Measurements from ENCODE around the gene SPDYE6.
"Not testable (repeated sequence)": the region's sequence is repeated elsewhere in the genome, so short reads cannot be mapped to it uniquely, and the experiment has no call there.

SPDYE6 gene

GRCh38 chr7:102304668-102305067 is 51.6 kb downstream of the SPDYE6 start:
- H3K27me3 ChIP-seq (replicated peaks; ENCODE audit: control insufficient read depth, insufficient read depth, low read length) = no peaks in the 10 kb centered on the region
- peaks cover 25% of the 10 kb centered on the region for H3K36me3 ChIP-seq (ENCODE audit: control insufficient read depth, insufficient read depth, low read length)
- no peak for DNase-seq (ENCODE audit: extremely low read depth, insufficient read length)
- TF ChIP-seq, protein P1, sequence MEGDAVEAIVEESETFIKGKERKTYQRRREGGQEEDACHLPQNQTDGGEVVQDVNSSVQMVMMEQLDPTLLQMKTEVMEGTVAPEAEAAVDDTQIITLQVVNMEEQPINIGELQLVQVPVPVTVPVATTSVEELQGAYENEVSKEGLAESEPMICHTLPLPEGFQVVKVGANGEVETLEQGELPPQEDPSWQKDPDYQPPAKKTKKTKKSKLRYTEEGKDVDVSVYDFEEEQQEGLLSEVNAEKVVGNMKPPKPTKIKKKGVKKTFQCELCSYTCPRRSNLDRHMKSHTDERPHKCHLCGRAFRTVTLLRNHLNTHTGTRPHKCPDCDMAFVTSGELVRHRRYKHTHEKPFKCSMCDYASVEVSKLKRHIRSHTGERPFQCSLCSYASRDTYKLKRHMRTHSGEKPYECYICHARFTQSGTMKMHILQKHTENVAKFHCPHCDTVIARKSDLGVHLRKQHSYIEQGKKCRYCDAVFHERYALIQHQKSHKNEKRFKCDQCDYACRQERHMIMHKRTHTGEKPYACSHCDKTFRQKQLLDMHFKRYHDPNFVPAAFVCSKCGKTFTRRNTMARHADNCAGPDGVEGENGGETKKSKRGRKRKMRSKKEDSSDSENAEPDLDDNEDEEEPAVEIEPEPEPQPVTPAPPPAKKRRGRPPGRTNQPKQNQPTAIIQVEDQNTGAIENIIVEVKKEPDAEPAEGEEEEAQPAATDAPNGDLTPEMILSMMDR (IDR thresholded peaks at IDR 0.05; ENCODE audit: insufficient read depth, low read length, poor library complexity, severe bottlenecking) = no peak
- no peak overlapping the region for H3K4me3 ChIP-seq (replicated peaks; ENCODE audit: low read depth, low read length)

DNA sequence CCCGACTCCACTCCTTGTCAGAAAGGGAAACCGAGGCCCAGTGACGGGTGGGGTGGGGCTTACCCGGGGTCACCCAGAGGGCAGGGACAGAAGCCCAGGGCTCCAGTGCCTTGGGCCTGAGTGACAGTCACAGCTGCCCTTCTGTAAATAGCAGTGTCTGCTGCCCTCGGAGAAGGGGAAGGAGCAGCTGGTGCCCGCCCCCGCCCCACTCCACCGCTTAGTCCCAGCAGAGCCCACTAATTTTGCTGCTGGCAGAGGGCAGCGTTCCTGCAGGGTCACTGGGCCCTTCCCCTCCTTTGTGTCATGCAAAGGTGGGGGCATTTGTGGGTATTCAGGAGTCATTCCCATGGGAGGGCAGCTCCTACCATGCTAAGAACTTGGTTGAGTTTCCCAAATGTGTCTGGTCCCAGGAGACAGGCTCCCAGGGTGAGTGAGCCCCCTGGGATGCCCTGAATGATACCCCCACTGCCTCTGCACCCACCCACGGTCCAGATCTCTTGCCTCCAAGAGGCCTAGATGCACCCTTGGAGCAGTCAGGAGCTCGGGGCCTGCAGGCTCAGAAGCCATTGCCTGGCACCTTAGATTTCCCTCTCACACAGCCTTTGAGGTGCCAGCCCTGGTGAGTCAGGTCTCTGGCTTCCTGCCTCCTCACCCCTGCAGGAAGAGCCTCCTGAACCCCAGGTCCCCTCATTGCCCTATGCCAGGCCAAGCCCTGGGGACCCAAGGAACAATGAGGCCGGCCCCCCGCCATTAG is 52.4 kb downstream of the SPDYE6 start:
- DNase-seq (ENCODE audit: extremely low read depth, insufficient read length) = no peak
- no peaks in the 10 kb centered on the region for H3K27me3 ChIP-seq (replicated peaks; ENCODE audit: control insufficient read depth, insufficient read depth, low read length)
- no peak overlapping the region for H3K4me3 ChIP-seq (replicated peaks; ENCODE audit: low read depth, low read length)
- peaks cover 20% of the 10 kb centered on the region for H3K36me3 ChIP-seq (ENCODE audit: control insufficient read depth, insufficient read depth, low read length)
- TF ChIP-seq, protein P1 (IDR thresholded peaks at IDR 0.05; ENCODE audit: insufficient read depth, low read length, poor library complexity, severe bottlenecking) = no peak

- H3K36me3 ChIP-seq (ENCODE audit: control insufficient read depth, insufficient read depth, low read length) = peaks cover 14% of the 10 kb centered on the region
- H3K4me3 ChIP-seq (replicated peaks; ENCODE audit: low read depth, low read length) = no peak overlapping the region
- TF ChIP-seq, protein P1 (IDR thresholded peaks at IDR 0.05; ENCODE audit: insufficient read depth, low read length, poor library complexity, severe bottlenecking) = no peak
- H3K27me3 ChIP-seq (replicated peaks; ENCODE audit: control insufficient read depth, insufficient read depth, low read length) = no peaks in the 10 kb centered on the region
- no peak for DNase-seq (ENCODE audit: extremely low read depth, insufficient read length)
Measured at GRCh38 chr7:102302025-102302424, 54.2 kb downstream of the SPDYE6 start.

- H3K27me3 ChIP-seq (replicated peaks; ENCODE audit: control insufficient read depth, insufficient read depth, low read length); DNase-seq (ENCODE audit: extremely low read depth, insufficient read length); H3K4me3 ChIP-seq (replicated peaks; ENCODE audit: low read depth, low read length): not testable (repeated sequence)
- H3K36me3 ChIP-seq (ENCODE audit: control insufficient read depth, insufficient read depth, low read length) = peaks cover 16% of the 10 kb centered on the region
Measured at GRCh38 chr7:102301367-102301766, 54.9 kb downstream of the SPDYE6 start.

DNA sequence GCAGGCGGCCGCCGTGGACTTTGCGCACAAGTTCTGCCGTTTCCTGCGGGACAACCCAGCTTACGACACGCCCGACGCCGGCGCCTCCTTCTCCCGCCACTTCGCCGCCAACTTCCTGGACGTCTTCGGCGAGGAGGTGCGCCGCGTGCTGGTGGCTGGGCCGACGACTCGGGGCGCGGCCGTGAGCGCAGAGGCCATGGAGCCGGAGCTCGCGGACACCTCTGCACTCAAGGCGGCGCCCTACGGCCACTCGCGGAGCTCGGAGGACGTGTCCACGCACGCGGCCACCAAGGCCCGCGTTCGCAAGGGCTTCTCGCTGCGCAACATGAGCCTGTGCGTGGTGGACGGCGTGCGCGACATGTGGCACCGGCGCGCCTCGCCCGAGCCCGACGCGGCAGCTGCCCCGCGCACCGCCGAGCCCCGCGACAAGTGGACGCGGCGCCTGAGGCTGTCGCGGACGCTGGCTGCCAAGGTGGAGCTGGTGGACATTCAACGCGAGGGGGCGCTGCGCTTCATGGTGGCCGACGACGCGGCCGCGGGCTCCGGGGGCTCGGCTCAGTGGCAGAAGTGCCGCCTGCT is 55.5 kb downstream of the SPDYE6 start:
- DNase-seq (ENCODE audit: extremely low read depth, insufficient read length) = no peak
- TF ChIP-seq, protein P1 (IDR thresholded peaks at IDR 0.05; ENCODE audit: insufficient read depth, low read length, poor library complexity, severe bottlenecking) = no peak
- no peaks in the 10 kb centered on the region for H3K27me3 ChIP-seq (replicated peaks; ENCODE audit: control insufficient read depth, insufficient read depth, low read length)
- H3K4me3 ChIP-seq (replicated peaks; ENCODE audit: low read depth, low read length) = no peak overlapping the region
- peaks cover 16% of the 10 kb centered on the region for H3K36me3 ChIP-seq (ENCODE audit: control insufficient read depth, insufficient read depth, low read length)

DNA sequence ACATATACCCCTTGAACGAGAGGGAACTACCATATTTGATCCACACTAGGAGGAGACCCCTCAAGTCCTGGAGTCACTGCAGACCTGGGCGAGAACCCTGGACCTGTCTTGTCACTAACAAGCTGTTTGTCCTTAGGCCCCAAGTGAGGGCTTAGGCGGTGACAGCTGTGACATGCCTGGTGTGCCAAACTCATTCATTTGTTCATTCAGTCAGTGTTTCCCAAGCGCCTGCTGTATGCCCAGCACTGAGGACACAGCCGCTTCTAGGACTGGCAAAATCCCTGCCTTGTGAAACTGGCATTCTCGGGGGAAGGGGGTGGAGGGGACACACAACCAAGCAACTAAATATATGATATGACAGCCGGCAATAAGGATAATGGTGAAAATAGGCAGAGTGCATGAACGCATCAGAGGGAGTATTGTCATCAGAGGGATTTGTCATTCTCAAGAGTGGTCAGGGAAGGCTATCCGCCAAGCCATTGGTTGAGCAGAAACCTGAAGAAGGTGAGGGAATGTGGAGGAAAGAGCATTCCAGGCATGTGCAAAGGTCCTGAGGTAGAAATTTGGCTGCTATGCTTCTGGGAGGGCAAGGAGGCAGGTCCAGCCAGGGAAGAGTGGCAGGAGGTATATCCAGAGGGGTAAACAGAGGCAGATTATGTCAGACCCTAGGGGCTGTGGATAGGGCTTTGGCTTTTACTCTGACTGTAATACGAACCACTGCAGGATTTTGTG is 58.6 kb downstream of the SPDYE6 start:
- DNase-seq (ENCODE audit: extremely low read depth, insufficient read length) = no peak
- peaks cover 15% of the 10 kb centered on the region for H3K36me3 ChIP-seq (ENCODE audit: control insufficient read depth, insufficient read depth, low read length)
- no peak overlapping the region for H3K4me3 ChIP-seq (replicated peaks; ENCODE audit: low read depth, low read length)
- H3K27me3 ChIP-seq (replicated peaks; ENCODE audit: control insufficient read depth, insufficient read depth, low read length) = no peaks in the 10 kb centered on the region
- TF ChIP-seq, protein P1 (IDR thresholded peaks at IDR 0.05; ENCODE audit: insufficient read depth, low read length, poor library complexity, severe bottlenecking) = no peak
